Neural progenitor cell (in vitro differentiated cells): ENCODE data around the gene ZBTB49. TPM values are rescaled to one million over a fixed set of nuclear protein-coding genes. Genes with fewer than 3 reads are reported as not detected.

ENCODE experiments used
- DNase-seq: peaks from one replicate; pipeline ENCODE4 v3.0.0-alpha.2; 2016; ENCODE audit warnings: low spot score
- H2AFZ ChIP-seq: fragments of 200-600 bp; sonication (generic); replicated peaks from 2 replicates; pipeline ENCODE4 v1.6.1; 2016; ENCODE audit warnings: antibody characterized with exemption
- H3F3A ChIP-seq: fragments of 200-600 bp; sonication (generic); 2 replicates; pipeline ENCODE4 v1.6.1; 2016; ENCODE audit warnings: antibody characterized with exemption, low read depth
- H3K27ac ChIP-seq: fragments of 200-600 bp; sonication (generic); 2 replicates; pipeline ENCODE4 v1.5.1; 2016; ENCODE audit warnings: mild to moderate bottlenecking
- H3K27me3 ChIP-seq: fragments of 200-600 bp; sonication (generic); 2 replicates; pipeline ENCODE4 v1.6.1; 2016; ENCODE audit warnings: mild to moderate bottlenecking, moderate library complexity
- H3K36me3 ChIP-seq: fragments of 200-600 bp; sonication (generic); 2 replicates; pipeline ENCODE4 v1.5.1; 2016
- H3K4me1 ChIP-seq: fragments of 200-600 bp; sonication (generic); 2 replicates; pipeline ENCODE4 v1.6.1; 2016; ENCODE audit warnings: mixed run types
- H3K4me2 ChIP-seq: fragments of 200-600 bp; sonication (generic); 2 replicates; pipeline ENCODE4 v1.6.1; 2016
- H3K4me3 ChIP-seq: fragments of 200-600 bp; sonication (generic); 2 replicates; pipeline ENCODE4 v1.5.1; 2016
- H3K79me2 ChIP-seq: fragments of 200-600 bp; sonication (generic); 2 replicates; pipeline ENCODE4 v1.6.1; 2016; ENCODE audit warnings: low read depth
- H3K9ac ChIP-seq: fragments of 200-600 bp; sonication (generic); 2 replicates; pipeline ENCODE4 v1.6.1; 2016
- H3K9me3 ChIP-seq: fragments of 200-600 bp; sonication (generic); 2 replicates; pipeline ENCODE4 v1.5.1; 2016; ENCODE audit warnings: low read depth
- H4K20me1 ChIP-seq: fragments of 200-600 bp; sonication (generic); 2 replicates; pipeline ENCODE4 v1.6.1; 2016; ENCODE audit warnings: low read depth
- H3K27ac Mint-ChIP-seq: 3 replicates; pipeline ENCODE4 v1.8.0; 2021; ENCODE audit warnings: mixed read lengths
- H3K27me3 Mint-ChIP-seq: 2 replicates; pipeline ENCODE4 v1.8.0; 2022; ENCODE audit warnings: low read depth, mild to moderate bottlenecking, inconsistent platforms, moderate library complexity, mixed read lengths; ENCODE audit not compliant: insufficient read depth
- H3K36me3 Mint-ChIP-seq: 3 replicates; pipeline ENCODE4 v1.8.0; 2021; ENCODE audit warnings: mixed read lengths
- H3K4me1 Mint-ChIP-seq: 3 replicates; pipeline ENCODE4 v1.8.0; 2021; ENCODE audit warnings: mixed read lengths
- H3K4me3 Mint-ChIP-seq: 3 replicates; pipeline ENCODE4 v1.8.0; 2021; ENCODE audit warnings: mild to moderate bottlenecking, moderate library complexity, mixed read lengths
- H3K9me3 Mint-ChIP-seq: 3 replicates; pipeline ENCODE4 v1.8.0; 2020; ENCODE audit warnings: mixed read lengths
- EZH2 ChIP-seq: fragments of 200-600 bp; sonication (generic); IDR thresholded peaks from 2 replicates; pipeline ENCODE4 v1.6.1; 2017; ENCODE audit warnings: antibody characterized with exemption, mild to moderate bottlenecking, moderate library complexity
- EZH2phosphoT487 ChIP-seq: fragments of 200-600 bp; sonication (generic); IDR thresholded peaks from 2 replicates; pipeline ENCODE4 v1.6.1; 2017; ENCODE audit warnings: antibody characterized with exemption
- total RNA-seq: library from RNA; depleted of rRNA; stranded (reverse); fragments of >200 nt; gene quantifications from 2 replicates; pipeline ENCODE4 v1.2.3, GENCODE V29; 2015; ENCODE audit warnings: low replicate concordance
- TF ChIP-seq, protein P1 (sequence below): fragments of 200-600 bp; sonication (generic); IDR thresholded peaks from 2 replicates; pipeline ENCODE4 v1.5.1; 2017; ENCODE audit warnings: antibody characterized with exemption, mild to moderate bottlenecking

The ZBTB49 gene
- total RNA-seq, 1 donor from 2014 or later = 20.2 TPM

DNA sequence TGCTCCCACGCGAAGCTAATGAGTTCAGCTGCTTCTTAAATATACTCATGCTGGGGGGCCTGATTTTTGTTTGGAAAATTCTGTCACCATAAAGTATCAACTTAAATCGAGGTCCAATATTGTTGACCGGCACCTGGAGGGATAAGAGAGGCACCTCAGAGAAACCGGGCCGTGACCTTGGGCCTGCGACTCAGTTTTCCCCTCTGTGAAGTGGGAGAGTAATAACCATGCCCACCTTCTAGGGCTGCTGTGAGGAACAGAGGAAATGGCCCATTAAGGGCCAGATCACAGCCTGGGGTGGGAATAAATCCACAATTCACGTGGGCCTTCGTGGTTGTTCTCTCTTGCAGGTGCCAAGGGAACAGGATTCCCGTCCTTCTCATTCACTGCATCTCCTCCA is 39.4 kb downstream of the ZBTB49 start:
- Mint-ChIP-seq H3K27me3 (peaks cover 6% of the 10 kb centered on the region), H3K27ac (no peak overlapping the region), H3K36me3 (no peaks in the 10 kb centered on the region), H3K4me1 (peaks cover under 1% of the 10 kb centered on the region), H3K9me3 (peaks cover 2% of the 10 kb centered on the region), H3K4me3 (no peak overlapping the region)
- H3K4me1 ChIP-seq = no peaks in the 10 kb centered on the region
- H3K27me3 ChIP-seq = peaks cover 6% of the 10 kb centered on the region
- H3K9ac ChIP-seq = no peak overlapping the region
- no peak overlapping the region for H3K4me2 ChIP-seq
- no peak for DNase-seq
- no peak overlapping the region for H3K27ac ChIP-seq
- H2AFZ ChIP-seq = no peak overlapping the region
- no peak overlapping the region for H3K4me3 ChIP-seq
- H3F3A ChIP-seq = no peaks in the 10 kb centered on the region
- no peaks in the 10 kb centered on the region for H3K36me3 ChIP-seq
- TF ChIP-seq, protein P1, sequence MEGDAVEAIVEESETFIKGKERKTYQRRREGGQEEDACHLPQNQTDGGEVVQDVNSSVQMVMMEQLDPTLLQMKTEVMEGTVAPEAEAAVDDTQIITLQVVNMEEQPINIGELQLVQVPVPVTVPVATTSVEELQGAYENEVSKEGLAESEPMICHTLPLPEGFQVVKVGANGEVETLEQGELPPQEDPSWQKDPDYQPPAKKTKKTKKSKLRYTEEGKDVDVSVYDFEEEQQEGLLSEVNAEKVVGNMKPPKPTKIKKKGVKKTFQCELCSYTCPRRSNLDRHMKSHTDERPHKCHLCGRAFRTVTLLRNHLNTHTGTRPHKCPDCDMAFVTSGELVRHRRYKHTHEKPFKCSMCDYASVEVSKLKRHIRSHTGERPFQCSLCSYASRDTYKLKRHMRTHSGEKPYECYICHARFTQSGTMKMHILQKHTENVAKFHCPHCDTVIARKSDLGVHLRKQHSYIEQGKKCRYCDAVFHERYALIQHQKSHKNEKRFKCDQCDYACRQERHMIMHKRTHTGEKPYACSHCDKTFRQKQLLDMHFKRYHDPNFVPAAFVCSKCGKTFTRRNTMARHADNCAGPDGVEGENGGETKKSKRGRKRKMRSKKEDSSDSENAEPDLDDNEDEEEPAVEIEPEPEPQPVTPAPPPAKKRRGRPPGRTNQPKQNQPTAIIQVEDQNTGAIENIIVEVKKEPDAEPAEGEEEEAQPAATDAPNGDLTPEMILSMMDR = no peak
- TF ChIP-seq EZH2phosphoT487 (no peak), EZH2 (no peak)
- H3K9me3 ChIP-seq = no peaks in the 10 kb centered on the region
- H3K79me2 ChIP-seq = no peaks in the 10 kb centered on the region
- no peaks in the 10 kb centered on the region for H4K20me1 ChIP-seq

- Mint-ChIP-seq H3K4me3 (no peak overlapping the region), H3K4me1 (peaks cover 5% of the 10 kb centered on the region), H3K27ac (no peak overlapping the region), H3K36me3 (no peaks in the 10 kb centered on the region), H3K27me3 (peaks cover 4% of the 10 kb centered on the region), H3K9me3 (peaks cover 2% of the 10 kb centered on the region)
- Histone ChIP-seq H4K20me1 (no peaks in the 10 kb centered on the region), H3K27ac (no peak overlapping the region), H3K79me2 (no peaks in the 10 kb centered on the region), H3K4me1 (no peaks in the 10 kb centered on the region), H3K4me2 (no peak overlapping the region), H2AFZ (no peak overlapping the region), H3K36me3 (no peaks in the 10 kb centered on the region), H3F3A (no peaks in the 10 kb centered on the region), H3K9ac (no peak overlapping the region), H3K9me3 (no peaks in the 10 kb centered on the region), H3K27me3 (peaks cover 13% of the 10 kb centered on the region), H3K4me3 (no peak overlapping the region)
- DNase-seq = no peak
- TF ChIP-seq, protein P1 = no peak
- TF ChIP-seq EZH2 (no peak), EZH2phosphoT487 (no peak)
Measured at GRCh38 chr4:4330794-4331193, 40.7 kb downstream of the ZBTB49 start.

DNA sequence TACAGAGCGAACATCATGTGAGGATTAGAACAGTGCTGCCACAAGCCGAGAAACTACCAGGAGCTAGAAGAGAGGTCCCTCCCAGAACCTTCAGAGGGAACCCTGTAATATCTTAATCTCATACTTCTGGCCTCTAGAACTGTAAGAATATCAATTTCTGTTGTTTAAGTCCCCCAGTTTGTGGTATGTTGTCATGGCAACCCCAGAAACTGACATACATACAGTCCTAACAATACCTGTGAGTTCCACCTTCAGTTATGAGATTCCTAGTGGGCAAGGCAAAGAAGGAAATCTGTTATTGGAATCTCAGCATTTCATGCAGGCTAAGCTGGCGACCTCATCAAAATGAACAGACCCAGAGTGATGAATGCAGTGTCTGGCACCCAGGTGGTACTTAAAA is 42.5 kb downstream of the ZBTB49 start:
- DNase-seq = no peak
- H3K27me3 ChIP-seq = peaks cover 13% of the 10 kb centered on the region
- peaks cover 6% of the 10 kb centered on the region for H3K27me3 Mint-ChIP-seq
- no peak overlapping the region for H3K4me3 Mint-ChIP-seq
- no peak overlapping the region for H3K9ac ChIP-seq
- TF ChIP-seq EZH2phosphoT487 (no peak), EZH2 (no peak)
- TF ChIP-seq, protein P1 = no peak
- H3K4me3 ChIP-seq = no peak overlapping the region
- H3K27ac Mint-ChIP-seq = no peak overlapping the region
- no peaks in the 10 kb centered on the region for H3K79me2 ChIP-seq
- peaks cover 5% of the 10 kb centered on the region for H3K4me1 Mint-ChIP-seq
- no peaks in the 10 kb centered on the region for H3F3A ChIP-seq
- peaks cover 2% of the 10 kb centered on the region for H3K9me3 Mint-ChIP-seq
- no peaks in the 10 kb centered on the region for H3K36me3 Mint-ChIP-seq
- no peaks in the 10 kb centered on the region for H3K4me1 ChIP-seq
- H4K20me1 ChIP-seq = no peaks in the 10 kb centered on the region
- H2AFZ ChIP-seq = no peak overlapping the region
- no peak overlapping the region for H3K4me2 ChIP-seq
- H3K27ac ChIP-seq = no peak overlapping the region
- no peaks in the 10 kb centered on the region for H3K36me3 ChIP-seq
- no peaks in the 10 kb centered on the region for H3K9me3 ChIP-seq
